ENCODE results near the gene APBA2.

The APBA2 gene

DNA sequence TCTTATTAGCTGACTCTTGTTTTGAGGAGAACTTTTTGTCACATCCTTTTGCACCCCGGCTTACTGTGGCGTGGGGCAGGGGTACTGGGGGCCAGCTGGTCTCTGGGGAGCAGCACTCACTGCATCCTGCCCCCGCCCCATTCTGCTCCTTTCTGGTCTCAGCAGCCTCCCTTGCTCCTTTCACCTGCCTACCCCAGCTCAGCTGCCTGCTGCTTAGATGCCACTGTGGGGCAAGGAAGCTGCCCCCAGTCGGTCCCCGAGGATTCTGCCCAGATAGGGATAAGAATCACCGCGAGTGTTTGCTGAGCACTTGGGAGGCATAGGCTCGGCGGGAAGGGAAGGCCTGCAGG, 32.0 kb downstream of the APBA2 start:
- no peak for DNase-seq

DNA sequence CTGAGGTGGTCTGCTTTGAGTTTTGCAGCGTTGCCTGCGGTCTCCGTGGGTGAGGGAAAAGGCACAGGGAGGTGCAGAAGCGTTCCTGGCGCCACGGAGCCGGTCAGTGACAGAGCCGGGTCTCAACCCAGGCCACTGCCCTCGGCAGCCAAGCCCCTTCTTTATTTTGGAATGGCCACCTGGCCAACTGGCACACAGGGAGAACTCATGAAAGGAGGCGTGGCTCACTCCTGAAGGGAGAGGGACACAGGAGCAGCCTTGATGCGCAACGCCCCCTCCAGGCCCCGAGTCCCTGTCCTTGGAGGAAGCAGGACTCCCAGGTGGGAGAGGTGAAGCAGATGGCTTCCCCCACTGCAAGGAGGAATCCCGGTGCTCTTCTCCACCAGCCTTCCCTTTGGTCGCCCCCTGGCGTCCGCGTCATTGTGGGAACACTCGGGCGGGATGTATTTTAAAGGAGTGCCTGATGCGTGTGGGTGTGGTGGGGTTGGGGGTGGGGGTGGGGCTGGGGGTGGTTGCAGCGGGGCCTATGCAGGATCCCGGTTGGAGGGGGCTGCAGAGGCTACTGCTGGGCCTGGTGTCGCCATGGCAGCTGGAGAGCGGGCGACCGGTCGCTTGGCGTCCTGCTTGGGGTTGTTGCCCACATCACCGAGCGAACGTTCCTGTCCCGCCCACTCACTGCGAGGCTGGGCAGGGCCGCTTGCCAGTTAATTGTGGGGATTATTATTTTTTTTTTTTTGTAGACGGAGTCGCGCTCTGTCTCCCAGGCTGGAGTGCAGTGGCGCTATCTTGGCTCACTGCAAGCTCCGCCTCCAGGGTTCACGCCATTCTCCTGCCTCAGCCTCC, 32.6 kb downstream of the APBA2 start:
- DNase-seq: no peak

DNA sequence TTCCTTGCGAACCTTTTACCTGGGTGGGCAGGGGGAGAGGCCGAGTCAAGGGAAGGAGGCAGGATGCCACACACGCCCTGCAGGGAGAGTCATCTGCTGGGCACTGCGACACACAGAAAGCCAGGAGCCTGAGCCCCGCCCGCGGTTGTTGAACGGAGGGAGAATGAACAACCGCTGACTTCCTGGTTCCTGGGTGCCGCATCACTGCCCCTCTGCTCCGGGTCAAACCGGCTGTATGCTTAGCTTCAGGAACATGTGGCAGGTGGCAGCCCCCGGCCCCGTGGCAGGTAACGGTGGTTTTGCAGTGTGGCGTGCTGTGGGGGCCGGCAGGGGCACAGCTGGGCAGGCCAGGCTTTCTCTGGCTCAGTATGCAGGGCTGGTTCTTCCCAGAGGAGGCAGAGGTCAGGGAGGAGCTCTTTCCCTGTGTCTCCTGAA, 33.4 kb downstream of the APBA2 start:
- peak; percentile 13 for DNase-seq

DNA sequence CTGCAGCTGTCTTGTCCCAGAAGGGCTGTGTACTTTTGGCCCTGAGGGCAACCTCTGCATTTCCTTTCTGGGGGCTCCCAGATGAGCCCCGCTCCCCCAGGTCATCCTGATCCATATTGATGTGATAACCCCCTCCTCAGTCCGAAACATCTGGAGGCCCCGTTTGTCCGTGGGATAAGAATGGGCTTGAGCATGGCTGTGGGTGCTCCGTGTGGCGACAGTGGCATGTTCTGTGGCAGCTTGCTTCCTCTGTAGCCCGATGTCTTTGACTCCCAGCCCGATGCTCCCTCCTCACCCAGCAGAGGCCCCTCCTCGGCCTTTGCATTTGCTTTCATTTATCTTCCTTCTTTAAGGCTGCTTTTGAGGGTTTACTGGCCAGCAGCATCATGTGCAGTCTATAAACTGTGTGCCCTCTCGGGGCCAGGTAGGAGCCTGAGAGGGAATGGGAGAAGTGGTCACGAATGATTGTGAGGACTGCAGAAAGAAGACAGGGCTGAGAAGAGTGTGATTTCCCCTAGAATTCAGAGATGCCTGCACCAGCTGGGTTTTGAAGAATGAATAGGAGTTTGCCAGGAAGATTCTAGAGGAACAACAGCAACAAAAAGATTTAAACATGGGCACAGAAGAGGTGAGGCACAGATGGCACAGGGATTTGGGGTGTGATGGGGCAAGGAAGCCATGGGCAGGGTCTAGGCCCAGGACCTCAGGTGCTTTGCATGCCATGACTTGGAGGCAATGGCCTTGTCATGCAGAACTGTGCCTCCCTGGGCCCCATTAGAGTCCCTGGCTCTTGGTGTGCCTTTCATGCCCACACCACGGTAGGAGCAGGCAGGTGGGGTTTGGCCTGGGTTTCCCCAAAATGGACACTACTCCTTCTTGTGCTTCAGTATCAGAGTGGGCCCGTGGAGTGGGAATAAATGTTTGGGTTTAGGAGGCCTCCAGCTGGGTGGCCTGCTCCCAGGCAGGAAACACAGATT, 34.2 kb downstream of the APBA2 start:
- DNase-seq: no peak

DNA sequence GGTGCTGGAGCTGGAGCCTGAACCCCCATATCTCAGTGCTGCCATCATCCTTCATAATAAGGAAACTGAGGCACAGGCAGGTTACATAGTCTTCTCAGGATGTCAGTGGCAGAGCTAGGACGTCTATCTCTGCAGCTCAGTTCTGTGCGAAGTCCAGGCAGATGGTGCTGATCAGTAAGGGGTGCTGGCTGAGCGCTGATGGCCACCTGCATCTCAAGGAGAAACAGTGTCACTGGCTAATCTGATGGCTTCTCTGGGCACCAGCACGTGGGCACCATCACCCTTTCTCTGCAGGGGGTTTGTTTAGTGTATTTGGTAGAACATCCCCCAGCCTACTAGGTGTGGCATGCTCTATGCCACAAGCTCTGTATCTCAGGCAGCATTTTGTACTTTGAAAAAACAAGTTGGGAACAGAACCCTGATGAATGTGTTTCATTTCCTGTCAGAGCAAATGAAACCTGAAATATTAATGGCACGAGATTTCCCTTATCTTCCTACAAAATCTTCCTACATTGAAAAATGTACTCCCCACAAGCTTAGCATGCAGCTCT, 35.1 kb downstream of the APBA2 start:
- no peak for DNase-seq

DNA sequence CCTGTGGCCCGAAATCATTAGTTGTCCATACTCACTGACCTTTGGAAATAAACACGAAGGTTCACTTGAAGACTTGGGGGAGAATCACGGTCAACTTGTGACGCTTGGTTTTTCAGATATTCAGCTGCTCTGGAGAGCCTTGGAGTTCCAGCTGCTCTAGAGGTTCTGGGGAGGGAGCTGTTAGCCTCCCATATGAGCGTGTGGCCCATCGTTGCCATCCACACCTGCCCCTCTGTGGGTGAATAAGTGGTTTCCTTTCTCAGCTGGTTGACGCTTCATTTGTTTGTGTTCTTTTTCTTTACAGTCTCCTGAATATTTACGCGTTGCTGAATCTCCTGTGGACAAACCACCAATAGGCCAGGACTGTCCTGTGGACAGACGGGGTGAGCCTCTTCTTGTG, 35.6 kb downstream of the APBA2 start:
- DNase-seq: no peak

DNA sequence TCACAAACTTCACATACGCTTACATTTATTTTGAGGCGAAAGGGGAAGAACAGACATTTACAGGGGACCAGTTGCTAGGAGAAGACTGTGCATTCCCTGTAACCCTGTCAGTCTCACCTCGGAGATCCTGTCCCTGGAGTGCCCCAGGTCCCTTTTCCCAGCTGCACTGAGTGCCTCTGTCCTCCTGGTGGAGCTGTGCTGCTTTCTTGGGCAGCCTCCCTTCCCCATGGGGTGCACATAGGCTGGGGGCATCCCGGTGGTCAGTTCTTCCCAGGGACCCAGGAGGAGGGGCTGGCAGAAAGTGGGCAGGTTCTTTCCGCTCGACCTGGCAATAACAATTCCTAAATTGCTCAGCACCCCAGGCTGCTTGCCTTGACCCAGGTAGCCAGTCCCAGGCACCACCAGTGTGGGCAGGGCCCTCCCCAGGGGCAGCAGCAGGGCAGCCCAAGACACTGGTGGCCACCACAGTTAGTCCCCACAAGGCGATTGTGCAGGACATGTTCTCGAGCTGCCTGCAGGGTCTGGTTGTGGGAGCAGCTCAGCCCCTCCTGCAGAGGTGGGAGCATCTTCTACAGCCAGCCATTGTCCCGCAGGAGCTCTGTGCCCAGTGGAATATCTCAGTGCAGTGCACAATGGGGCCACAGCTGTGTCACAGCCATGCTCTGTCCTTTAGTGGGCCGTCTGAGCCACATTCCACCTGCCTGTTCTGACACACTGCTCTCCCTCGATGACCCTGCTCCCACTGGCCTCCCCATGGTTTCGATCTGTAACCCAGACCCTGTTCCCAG, 36.3 kb downstream of the APBA2 start:
- no peak for DNase-seq

DNA sequence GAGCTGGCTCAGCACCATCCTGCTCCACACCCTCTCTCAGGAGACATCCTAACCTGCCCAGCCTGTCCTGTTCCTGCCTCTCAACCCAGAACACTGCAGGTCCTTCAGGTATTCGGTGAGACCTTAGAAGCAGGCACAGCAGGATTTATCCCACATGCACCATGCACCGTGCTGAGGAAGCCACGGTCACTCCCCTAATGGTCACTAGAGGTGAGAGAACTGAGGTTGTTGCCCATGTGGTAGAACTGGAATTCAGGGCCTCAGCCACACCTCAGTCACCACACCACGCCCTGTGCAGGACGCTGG, 36.9 kb downstream of the APBA2 start:
- no peak for DNase-seq

DNA sequence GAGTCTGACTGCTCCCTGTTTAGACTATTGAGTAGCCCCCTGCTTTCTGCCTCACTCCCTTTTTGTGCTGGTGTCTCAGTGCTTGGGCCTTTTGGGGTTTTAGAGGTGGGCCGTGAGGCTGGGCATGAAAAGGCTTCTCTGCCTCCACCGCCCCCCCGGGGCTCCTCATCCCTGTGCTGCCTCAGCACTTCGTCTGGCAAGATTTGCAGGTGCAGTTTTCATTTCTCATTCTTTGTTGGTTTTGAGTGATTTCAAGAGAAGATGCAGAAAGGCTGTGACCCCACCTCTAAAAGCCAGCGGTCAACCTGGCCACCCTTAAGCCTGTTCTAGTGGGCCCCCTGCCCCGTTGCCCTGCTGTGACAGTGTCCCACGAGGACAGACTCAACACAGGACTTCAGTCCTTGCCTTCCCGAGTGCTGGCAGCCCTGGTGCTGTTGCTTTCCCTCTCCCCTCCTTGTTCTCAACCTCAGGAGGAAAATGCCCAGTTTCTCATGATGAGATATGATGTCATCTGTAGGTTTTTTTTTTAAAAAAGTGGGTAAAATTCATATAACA, 38.0 kb downstream of the APBA2 start:
- DNase-seq: no peak

DNA sequence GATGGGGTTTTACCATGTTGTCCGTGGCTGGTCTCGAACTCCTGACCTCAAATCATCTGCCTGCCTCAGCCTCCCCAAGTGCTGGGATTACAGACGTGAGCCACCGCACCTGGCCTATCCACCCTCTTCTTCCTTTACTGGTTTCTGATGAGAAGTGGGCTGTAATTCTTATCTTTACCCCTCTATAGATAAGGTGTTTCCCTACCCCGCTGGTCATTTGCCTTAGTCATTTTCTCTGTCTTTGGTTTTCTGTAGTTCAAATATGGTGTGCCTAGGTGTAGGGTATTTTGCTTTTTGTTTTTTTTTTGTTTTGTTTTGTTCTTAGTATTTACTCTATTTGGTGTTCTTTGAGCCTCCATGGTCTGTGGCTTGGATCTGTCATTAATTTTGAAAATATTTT, 41.3 kb downstream of the APBA2 start:
- no peak for DNase-seq

DNA sequence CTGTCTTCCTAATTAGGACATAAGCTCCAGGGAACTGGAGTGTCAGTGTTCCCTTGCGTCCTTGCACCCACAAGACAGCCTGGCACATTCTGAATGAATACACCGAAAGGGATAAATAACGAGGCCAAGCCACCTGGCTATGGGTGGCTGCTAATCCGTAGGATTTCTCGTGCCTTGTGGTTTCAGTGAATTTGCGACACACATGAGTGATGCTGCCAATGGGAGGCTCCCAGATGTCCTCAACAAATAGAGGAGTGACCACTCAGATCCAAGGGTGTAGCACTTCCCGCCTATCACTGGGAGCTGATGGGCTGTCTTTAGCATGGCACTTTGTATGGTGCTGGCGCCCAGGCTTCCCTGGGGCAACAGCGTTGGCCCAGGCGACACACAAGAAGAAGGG, 43.4 kb downstream of the APBA2 start:
- no peak for DNase-seq

DNA sequence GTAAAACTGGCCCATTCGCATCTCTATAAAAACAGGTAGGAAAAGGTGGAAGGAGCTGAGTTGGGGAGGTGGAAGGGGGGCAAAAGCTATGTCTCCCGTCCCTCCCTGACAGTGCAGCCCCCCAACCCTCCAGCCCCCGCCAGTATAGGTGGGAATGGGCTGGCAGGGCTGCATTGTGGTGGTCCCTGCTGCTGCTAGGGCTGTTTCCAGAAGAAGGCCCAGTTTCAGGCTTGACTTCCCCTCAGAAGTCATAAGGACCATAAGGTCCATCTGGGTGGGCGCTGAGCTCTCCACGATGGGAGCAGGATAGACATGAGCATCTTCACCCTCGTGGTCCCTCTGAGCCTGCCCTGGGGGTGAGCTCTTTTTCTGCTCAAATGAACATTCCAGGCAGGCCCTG, 44.2 kb downstream of the APBA2 start:
- DNase-seq: no peak

DNA sequence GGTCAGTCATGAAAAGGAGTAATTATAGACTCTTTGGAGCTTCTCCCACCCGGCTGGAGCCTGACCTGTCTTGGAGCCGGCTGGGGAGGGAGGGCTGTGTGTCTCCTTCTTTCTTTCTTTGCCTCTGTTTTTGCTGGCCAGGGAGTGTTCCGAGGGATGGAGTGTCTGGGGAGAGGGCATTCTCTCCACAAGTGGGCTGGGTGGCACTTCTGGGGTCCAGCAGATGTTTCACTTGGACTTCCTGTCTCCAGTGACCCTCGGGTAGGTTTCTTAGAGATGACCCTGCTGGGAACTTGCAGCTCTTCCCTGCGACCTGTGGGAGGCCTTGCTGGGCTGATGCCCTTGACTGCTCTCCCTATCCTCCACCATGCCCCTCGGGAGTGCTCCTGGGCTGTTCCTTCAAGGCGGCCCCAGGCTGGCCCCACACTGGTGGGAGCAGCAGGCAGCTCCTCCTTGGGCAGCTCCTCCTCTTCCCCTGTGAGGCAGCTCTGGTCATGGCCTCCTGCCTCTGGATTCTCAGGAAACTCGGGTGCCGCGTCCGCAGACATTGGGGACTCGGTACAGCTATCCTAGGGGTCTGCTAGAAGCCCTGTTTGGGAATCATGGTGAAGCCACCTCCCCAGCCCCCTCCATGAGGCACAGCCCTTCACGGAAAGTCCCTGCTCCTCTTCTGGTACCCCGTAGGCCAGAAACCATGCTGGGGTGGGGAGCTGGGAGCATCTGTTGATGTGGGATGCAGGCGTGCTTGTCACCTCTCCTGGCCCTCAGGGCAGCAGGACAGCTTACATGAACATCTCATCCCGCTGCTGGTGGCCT, 44.9 kb downstream of the APBA2 start:
- DNase-seq: no peak

DNA sequence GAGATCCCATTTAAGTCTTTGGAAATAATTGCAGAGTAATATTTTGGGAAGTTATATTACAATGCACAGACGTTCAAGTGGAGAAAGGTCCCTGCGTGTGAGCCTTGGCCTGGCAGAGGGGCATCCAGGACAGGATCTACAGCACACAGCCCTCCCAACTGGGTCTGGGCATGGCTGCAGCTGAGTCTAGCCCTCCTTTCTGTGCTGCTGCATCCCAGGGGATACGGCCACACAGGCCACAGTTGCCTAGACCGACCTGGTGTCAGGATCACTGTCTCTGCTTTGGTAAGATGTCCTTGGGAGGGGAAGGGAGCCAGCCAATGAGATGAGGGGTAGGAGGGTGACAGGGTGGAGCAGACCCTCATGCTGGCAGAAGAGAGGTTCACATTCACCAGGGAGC, 46.1 kb downstream of the APBA2 start:
- DNase-seq: no peak

DNA sequence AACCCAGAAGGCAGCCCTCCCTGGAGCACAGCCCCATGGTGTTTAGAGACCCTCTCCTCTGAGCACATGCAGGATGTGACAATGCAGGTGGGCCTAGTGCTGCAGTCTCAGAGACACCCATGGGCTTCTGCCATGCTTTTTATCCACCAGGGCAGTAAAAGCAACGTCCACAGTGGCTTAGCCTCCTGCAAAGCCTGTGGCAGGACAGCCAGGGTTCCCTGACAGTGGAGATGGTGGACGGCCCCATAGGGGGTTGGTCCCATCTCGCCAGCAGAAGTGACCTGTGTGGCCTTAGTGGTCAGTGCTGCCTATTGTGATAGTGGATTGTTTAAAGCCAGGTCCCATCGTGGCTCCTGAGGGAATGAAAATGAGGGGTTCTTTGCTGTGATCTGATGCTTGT, 46.6 kb downstream of the APBA2 start:
- DNase-seq: no peak

DNA sequence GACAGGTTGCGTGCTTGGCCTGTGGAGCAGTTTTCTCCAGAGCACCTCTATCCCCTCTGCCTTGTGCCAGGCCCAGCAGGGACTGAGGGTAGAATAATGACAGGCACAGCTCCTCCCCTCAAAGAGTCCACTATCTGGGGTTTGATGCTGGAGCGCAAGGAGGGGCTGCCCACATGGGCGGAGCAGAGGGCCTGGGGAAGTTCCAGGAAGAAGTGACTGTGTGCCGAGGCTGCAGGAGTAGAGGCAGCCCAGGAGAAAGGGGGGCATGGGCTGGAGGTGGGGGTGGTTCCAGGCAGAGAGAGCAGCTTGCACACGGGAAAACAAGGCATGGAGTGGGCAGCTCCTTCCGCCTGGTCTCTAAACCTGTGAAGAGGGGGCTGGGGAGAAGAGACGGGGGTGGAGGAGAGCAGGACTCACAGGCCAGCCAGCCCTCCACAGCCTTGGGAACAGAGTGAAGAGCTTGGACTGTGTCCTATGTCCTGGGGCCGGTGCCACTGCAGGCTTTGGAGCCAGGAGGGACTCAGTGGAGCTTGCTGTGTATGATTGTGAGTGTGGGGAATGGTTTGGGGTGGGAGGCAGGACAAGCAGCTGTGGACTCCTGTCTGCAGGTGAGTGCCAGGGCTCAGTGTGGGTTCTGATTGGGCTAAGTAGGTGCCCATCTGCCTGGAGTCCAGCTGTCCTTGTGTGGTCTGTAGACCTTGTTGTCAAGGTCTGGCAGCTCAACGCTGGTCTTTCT, 48.1 kb downstream of the APBA2 start:
- no peak for DNase-seq

DNA sequence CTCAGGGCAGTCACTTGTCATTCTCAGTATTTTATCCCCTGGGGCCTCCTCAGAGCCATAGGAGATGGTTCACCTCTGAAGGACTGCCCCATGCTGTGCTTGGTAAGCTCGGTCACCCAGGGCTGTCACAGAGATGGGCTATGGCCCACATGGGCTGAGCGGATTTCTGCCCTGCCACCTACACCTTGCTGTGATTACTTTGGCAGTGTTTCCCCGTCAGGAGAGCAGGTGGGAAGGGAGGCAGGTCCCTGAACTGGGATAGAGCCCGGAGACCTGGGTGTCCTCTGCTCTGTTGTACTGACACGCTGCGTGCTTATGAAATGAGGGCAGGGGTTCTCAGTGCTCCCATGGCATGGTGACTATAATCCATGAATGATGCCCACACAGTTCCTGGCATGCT, 48.9 kb downstream of the APBA2 start:
- no peak for DNase-seq

DNA sequence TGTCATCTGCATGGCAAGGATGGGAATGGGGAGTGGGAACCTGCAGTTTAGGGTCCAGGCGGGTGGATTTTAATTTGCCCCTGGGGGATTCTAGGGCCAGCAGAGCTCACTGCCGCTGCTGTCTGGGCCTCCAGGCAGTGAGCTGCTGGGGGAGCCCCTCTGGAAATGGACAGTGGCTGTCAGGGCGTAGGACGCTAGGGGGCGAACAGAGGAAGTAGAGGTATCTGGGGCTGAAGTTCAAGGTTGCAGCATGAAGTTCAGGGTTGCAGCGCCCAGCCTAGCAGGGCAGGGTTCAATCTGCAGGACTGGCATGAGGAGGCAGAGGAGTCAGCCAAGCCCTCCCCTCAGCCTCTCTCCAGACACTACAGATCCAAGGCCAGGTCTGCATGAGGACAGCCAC, 49.5 kb downstream of the APBA2 start:
- no peak for DNase-seq

DNA sequence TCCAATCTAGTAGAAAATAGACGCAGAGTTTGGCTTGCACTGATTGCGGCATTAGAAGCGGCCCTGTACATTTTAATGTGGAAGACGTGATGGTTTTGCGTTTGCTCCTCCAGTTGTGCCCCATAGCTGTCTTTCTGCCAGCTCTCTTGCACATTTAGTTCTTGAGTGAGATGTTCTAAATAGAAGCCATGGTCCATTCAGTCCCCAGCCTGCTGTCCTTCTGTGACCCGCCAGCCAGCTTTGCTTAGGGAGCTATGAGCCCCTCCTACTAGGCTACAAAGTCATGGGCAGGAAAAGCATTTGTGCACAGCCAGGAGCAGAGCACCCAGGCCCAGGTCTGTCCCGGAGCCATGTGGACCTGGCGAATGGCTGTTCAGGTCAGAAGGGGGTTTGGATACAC, 50.3 kb downstream of the APBA2 start:
- no peak for DNase-seq

DNA sequence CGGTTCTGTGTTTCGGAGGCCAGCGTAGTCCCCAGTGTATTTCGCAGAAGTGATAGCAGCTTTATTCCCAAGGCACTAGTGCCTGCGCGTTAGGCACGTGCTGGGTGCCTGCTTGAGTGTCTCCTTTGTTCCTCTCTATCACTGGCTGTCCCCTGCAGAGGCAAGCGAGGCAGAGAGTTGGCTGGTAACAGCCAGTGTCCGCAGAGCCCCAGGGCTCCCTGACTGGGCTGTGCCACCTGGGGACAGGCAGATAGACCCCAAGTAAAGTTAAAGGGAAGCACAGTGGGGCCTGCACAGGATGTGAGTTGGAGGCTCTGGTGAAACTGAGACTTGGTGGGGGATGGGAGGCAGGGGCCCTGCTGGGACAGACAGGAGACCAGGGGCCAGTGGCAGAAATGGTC, 50.7 kb downstream of the APBA2 start:
- no peak for DNase-seq

DNA sequence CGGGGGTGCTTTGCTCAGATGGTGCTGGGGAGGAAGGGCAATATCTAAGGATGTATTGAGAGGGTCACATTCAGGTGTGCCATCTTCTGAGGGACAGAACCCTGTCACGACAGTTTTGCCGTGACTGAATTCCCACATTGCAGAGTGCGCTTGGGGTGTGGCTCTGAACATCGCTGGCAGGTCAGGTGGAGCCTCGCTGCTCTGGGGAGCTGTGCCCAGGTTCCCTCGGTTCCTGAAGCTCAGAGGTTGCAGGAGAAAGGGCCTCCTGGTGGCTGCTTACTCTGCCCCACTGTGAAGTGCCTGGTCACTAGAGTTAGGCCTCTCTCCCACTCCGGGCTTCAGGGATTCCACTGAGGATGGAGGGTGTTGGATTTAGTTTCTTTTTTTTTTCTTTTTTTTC, 51.5 kb downstream of the APBA2 start:
- DNase-seq: no peak

All from DMS153 (cell line).